Vagina (tissue), 2 donors: ENCODE results near the gene HEATR3. TPM values are rescaled to one million over a fixed set of nuclear protein-coding genes. Genes with fewer than 3 reads are reported as not detected.

ENCODE experiments used
- DNase-seq, 2 donors: peaks; one replicate each; pipeline ENCODE4 v3.0.0-alpha.2; 2017; ENCODE audit errors: extremely low spot score in 2 of 2
- H3K27ac ChIP-seq: fragments of 200-600 bp; sonication (generic); one replicate; pipeline ENCODE4 v1.5.1; 2019
- H3K27me3 ChIP-seq: fragments of 200-600 bp; sonication (generic); one replicate; pipeline ENCODE4 v1.5.1; 2019
- H3K36me3 ChIP-seq, 2 donors: fragments of 200-600 bp; sonication (generic); one replicate each; pipeline ENCODE4 v1.5.1; 2017 to 2019
- H3K4me1 ChIP-seq: fragments of 200-600 bp; sonication (generic); one replicate; pipeline ENCODE4 v1.5.1; 2019
- H3K4me3 ChIP-seq, 2 donors: fragments of 200-600 bp; sonication (generic); 1 replicate in 1 of 2; 2 replicates in 1 of 2; pipeline ENCODE4 v1.5.1; 2016 to 2019
- H3K9me3 ChIP-seq: fragments of 200-600 bp; sonication (generic); one replicate; pipeline ENCODE4 v1.5.1; 2019
- POLR2A ChIP-seq, 2 donors: fragments of 450-650 bp; IDR thresholded peaks; one replicate each; pipeline ENCODE4 v1.6.1; 2017; ENCODE audit warnings: antibody characterized with exemption in 2 of 2, mild to moderate bottlenecking in 2 of 2, moderate library complexity in 2 of 2
- POLR2AphosphoS5 ChIP-seq, 2 donors: sonication (generic); formaldehyde crosslinking; IDR thresholded peaks; one replicate each; pipeline ENCODE4 v1.9.0; 2017; ENCODE audit warnings: antibody characterized with exemption in 2 of 2, mild to moderate bottlenecking in 2 of 2, low read depth in 1 of 2; ENCODE audit not compliant: insufficient read depth in 1 of 2
- intact Hi-C: fragments of 100-400 bp; cut with DNase I; formaldehyde crosslinking; loops from one replicate; pipeline ENCODE4 v1.15.1; 2023
- small RNA-seq: library from RNA; depleted of rRNA; stranded (forward); fragments of <200 nt; gene quantifications from one replicate; pipeline ENCODE3, GENCODE V24; 2016
- total RNA-seq: library from RNA; depleted of rRNA; stranded (reverse); fragments of >200 nt; gene quantifications from one replicate; pipeline ENCODE4 v1.2.3, GENCODE V29; 2016
- TF ChIP-seq, protein P1 (sequence below), 3 experiments: fragments of 450-650 bp in 2 of 3; fragments of 200-600 bp in 1 of 3; sonication (generic) in 1 of 3; IDR thresholded peaks; one replicate each; pipeline ENCODE4 v1.5.1; 2017 to 2019; ENCODE audit warnings: antibody characterized with exemption in 3 of 3, mild to moderate bottlenecking in 2 of 3, moderate library complexity in 2 of 3

HEATR3 gene
- total RNA-seq, 1 donor from 2014 or later, result 16.5 TPM

DNA sequence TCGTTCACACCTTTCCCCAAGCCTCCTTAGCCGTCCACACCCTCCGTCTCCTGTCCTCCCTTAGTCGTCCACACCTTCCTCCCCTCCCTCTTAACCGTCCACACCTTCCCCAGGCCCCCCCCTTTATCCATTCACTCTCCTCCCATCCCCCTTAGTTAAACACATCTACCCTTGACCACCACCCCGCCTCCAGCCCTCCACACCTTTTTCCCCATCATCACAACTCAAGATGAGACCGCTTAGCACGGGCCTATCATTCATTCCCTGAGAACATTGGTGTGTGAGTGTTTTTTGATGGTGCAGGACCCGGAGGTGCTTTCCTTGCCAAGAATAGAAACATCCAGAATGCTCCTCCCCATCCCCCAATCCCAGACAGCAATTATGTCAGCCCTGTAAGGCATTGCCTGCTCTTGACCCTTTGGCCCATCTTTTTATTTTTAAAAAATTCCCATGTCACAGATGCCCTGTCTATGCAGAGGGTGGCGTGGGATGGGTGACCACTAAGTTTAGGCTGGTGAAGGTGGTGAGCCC, 88.7 kb downstream of the HEATR3 start:
- Histone ChIP-seq H3K4me3 (peak overlapping the region; percentile 85 to 88), H3K36me3 (no peaks in the 10 kb centered on the region), H3K27ac (peak overlapping the region; percentile 77), H3K9me3 (no peaks in the 10 kb centered on the region), H3K27me3 (no peaks in the 10 kb centered on the region), H3K4me1 (peaks cover 41% of the 10 kb centered on the region)
- peak in 1 of 2 donors; percentile 22 for TF ChIP-seq POLR2AphosphoS5 (IDR thresholded peaks at IDR 0.05; ENCODE audit: insufficient read depth in 1 of 2, low read depth in 1 of 2)
- TF ChIP-seq, protein P1, sequence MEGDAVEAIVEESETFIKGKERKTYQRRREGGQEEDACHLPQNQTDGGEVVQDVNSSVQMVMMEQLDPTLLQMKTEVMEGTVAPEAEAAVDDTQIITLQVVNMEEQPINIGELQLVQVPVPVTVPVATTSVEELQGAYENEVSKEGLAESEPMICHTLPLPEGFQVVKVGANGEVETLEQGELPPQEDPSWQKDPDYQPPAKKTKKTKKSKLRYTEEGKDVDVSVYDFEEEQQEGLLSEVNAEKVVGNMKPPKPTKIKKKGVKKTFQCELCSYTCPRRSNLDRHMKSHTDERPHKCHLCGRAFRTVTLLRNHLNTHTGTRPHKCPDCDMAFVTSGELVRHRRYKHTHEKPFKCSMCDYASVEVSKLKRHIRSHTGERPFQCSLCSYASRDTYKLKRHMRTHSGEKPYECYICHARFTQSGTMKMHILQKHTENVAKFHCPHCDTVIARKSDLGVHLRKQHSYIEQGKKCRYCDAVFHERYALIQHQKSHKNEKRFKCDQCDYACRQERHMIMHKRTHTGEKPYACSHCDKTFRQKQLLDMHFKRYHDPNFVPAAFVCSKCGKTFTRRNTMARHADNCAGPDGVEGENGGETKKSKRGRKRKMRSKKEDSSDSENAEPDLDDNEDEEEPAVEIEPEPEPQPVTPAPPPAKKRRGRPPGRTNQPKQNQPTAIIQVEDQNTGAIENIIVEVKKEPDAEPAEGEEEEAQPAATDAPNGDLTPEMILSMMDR (IDR thresholded peaks at IDR 0.05), result no peak
- no peak for TF ChIP-seq POLR2A (IDR thresholded peaks at IDR 0.05)
- intact Hi-C loops, result loop anchor here (5.0 kb wide), 1 partner anchor 48 kb away; no protein-coding TSS in a partner anchor
- no peak for DNase-seq

DNA sequence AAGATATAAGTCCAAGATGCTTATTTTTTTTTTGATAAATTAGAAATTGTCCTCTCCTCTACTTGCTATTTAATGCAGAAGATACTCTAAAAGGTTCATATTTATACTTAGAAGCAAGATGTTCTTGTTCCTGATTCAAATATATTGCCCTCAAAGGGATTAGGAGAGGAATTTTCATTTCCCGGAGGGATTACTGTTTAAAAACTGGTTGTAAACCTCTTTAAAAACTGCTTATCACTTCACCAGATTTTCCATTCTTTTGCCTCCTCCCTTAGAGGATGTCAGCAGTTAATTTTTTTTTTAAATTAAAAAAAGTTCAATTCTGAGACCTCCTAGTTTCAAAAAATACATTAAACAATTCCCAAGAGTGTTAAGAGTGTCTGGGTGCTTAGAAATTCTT, 90.2 kb downstream of the HEATR3 start:
- H3K4me3 ChIP-seq, result peak overlapping the region; percentile 85 to 88
- H3K27me3 ChIP-seq, result no peaks in the 10 kb centered on the region
- peak overlapping the region; percentile 77 for H3K27ac ChIP-seq
- no peak for DNase-seq
- H3K36me3 ChIP-seq, result no peaks in the 10 kb centered on the region
- TF ChIP-seq POLR2AphosphoS5 (IDR thresholded peaks at IDR 0.05; ENCODE audit: insufficient read depth in 1 of 2, low read depth in 1 of 2), result no peak
- no peak for TF ChIP-seq POLR2A (IDR thresholded peaks at IDR 0.05)
- TF ChIP-seq, protein P1 (IDR thresholded peaks at IDR 0.05), result no peak
- no peaks in the 10 kb centered on the region for H3K9me3 ChIP-seq
- intact Hi-C loops, result no loop called here
- peaks cover 47% of the 10 kb centered on the region for H3K4me1 ChIP-seq

Small RNA genes lying within 50 kb of the gene (small RNA-seq; reads per million reads assigned to genes)
- not detected for gene RF00017
- not detected for gene RF00156
- gene RNY4P3, result 0.77 reads per million
- not detected for gene RPL10P14

Other genes with a start within 250 kb of the HEATR3 start
- 10.3 TPM for gene ZNF423, start 209.9 kb upstream of the HEATR3 start, total RNA-seq
- 20.4 TPM for gene CNEP1R1, start 40.7 kb upstream of the HEATR3 start, total RNA-seq
- 14.0 TPM for gene TENT4B, start 87.3 kb downstream of the HEATR3 start, total RNA-seq
- gene ADCY7, start 200.6 kb downstream of the HEATR3 start, total RNA-seq, result 18.9 TPM